Activated CD8-positive, alpha-beta memory T cell treated with anti-CD3 and anti-CD28 coated beads, Interleukin-2, amount 50 U/mL, for 1 hour (primary cell): Measurements from ENCODE around the gene WDR37.

Experiments used
- DNase-seq: peaks from one replicate; pipeline ENCODE4 v3.0.0-alpha.2; 2020; ENCODE audit errors: extremely low read depth

WDR37 gene

GRCh38 chr10:1169186-1169885 lies 113.2 kb downstream of the WDR37 start:
- DNase-seq, result no peak

DNA sequence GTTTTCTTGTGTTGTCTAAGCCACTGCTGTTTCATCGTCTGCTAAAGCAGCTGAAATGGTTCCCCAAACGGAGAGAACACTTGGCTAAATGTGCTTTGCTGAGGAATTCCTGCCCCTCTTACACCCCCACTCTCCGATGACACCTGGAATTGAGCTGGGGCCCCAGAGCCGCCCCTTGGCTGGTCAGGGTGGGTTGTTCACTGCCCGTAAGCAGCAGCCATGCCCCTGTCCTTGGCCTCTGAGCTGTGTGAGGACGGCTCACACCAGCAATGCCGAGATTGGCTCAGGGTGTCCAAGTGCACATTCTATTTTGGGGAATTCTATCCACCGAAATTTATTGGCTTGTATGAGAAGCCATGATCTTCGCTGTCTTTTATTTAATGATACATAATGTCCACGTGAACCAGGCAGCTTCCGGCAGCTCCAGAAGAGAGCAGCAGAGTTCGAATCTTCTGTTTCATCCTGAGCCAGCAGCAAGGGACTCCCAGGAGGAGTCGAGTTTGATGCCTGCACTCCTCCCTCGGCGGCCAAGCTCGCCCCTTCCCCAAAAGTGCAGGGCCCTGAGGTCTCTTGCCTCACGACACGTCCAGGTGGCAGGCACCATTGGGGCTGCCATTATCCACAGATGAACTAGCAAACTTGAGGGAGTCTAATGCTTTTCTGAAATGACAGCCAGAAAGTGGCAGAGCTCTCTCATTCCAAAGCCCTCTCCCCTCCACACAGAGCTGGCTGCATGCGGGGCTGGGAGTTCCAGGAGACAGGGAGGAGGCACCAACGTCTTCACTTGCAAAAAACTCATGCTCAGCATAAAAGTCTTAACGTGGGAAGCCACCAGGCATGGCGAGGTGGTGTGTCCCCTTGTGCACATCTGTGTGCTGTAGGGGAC lies 114.0 kb downstream of the WDR37 start:
- no peak for DNase-seq

- no peak for DNase-seq
Observed at GRCh38 chr10:1170867-1171180, 114.6 kb downstream of the WDR37 start.

DNA sequence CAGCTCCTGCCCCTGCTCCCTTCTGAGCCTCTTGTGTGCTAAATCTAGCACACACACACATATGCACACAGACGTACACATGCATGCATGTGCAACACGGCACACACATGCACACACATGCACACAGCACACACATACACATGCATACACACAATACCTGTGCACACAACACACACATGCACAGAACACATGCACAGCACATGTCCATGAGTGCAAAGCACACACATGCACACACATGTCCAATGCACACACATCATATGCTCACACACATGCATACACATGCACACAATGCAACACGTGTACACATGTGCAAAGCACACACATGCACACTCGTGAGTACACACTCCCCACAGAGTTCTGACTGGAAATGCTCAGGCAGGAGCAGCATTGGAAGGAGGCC lies 115.0 kb downstream of the WDR37 start:
- DNase-seq, result no peak

DNA sequence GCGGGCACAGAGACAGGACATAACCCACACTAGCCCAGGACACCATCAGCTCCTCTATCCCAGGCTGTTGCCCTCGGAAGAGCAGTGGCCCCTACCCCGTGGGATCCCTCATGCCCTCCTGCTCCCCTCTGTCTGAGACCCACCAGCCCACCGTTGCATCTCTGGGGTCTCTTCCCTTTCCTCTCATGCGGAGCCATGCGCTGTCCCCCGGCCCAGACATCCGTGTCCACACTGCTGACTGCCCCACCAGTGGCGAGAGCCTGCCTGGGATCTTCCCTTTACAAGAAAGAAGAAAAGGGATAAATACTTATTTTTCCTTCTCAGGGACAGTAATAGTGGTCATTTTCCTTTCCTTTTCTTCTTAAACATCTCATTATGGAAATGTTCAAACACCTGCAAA lies 115.4 kb downstream of the WDR37 start:
- DNase-seq, result no peak

- no peak for DNase-seq
Observed at GRCh38 chr10:1172256-1172984, 116.2 kb downstream of the WDR37 start.

GRCh38 chr10:1173091-1173490 lies 116.9 kb downstream of the WDR37 start:
- no peak for DNase-seq

DNA sequence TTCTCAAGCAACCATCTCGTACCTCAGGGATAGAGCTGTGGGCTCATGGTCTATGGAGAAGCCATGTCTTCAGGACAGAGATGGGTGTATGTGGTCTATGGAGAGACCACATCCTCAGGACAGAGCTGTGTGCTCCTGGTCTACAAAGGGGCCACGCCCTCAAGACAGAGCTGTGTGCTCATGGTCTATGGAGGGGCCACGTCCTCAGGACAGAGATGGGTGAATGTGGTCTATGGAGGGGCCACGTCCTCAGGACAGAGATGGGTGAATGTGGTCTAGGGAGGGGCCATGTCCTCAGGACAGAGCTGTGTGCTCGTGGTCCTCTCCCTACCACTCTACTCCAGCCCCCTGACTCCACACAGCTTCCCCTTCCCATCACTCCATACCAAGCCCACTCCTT lies 117.8 kb downstream of the WDR37 start:
- no peak for DNase-seq

DNA sequence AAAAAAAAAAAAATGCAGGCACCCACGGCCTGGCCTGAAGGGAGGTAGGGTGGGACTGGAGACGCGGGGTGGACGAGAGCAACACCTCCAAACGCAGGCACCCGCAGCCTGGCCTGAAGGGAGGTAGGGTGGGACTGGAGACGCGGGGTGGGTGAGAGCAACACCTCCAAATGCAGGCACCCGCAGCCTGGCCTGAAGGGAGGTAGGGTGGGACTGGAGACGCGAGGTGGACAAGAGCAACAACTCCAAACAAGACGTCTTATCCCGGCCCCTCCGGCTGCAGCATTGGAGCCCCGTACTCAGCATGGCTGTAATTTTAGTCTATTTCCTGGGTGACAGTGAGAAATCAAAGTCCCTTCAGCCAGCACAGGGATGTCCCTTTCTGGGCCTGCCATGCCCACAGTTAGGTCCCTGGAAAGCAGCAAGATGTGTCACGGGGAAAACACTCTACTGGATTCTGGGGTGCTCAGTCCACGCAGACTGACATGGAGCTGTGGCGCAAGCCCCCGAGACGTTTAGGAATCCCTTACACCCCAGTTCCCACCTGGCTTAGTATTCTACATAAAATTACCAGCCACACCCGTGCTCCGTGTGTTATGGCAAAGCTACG lies 119.9 kb downstream of the WDR37 start:
- no peak for DNase-seq

DNA sequence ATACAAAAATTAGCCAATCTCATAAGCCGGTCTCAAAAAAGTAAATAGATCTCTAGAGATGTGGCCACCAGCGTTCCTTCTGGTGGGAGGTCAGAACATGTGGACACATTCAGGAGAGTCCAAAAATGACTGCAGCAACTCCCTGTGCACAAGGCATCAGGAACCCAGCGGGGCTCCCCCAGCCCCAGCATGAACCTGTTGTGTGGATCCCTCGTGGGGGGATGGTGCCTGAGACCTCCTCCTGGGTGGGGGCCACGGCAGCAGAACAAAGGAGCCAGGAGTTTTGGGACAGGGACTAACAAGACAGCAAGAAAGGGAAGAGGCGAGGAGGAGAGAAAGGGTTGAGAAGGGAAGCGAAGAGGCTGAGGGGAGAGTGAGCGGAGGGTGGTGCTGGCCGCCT lies 121.8 kb downstream of the WDR37 start:
- no peak for DNase-seq

DNA sequence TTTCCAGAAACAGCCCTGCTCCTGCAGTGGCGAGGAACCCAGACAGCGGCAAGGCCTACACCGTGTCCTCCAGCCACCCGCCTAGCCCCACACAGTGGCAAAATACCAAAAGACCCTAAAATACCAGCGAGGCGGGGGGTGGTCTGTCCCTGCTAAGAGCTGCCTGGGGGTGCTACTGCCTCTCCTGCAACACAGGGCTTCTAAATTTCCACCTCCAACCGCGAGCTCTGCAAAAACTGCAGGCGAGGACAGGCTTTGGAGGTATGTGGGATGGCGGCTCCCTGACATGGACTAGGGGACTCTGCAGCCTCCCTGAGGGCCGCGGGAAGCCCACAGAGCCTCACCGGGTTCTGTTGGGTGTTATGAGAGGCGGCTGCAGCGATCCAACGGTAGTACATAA lies 122.3 kb downstream of the WDR37 start:
- DNase-seq, result no peak

- DNase-seq, result no peak
Observed at GRCh38 chr10:1179346-1180070, 123.3 kb downstream of the WDR37 start.

GRCh38 chr10:1180071-1180730 lies 124.0 kb downstream of the WDR37 start:
- DNase-seq, result no peak

DNA sequence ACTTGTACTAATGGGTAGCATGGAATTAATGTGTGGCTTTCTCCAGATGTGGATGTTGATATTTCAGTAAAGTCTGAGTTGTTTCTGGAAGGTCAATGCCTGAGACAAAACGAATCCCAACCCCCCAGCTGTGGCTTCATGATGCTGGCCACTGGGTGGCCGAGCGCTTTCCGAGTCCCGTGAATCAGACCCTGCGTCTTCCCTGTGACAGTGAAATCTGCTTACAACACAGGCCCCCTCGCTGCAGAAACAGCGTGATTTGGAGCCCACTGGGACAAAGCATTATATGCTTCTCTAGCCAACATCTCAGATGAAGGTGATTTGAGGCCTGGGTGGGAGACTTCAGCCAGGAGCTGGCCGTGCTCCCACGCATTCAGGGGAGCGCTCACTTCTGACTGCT lies 124.7 kb downstream of the WDR37 start:
- no peak for DNase-seq
